ENCODE data around the gene FCSK.

The FCSK gene

GRCh38 chr16:70453117-70453891 lies 1.1 kb upstream of the FCSK start:
- FAIRE-seq: no peak
- no peak for DNase-seq (ENCODE audit: low spot score)

- no peak for FAIRE-seq
- DNase-seq (ENCODE audit: low spot score): peak; percentile 56
Observed at GRCh38 chr16:70453892-70454221, 538 bp upstream of the FCSK start.

DNA sequence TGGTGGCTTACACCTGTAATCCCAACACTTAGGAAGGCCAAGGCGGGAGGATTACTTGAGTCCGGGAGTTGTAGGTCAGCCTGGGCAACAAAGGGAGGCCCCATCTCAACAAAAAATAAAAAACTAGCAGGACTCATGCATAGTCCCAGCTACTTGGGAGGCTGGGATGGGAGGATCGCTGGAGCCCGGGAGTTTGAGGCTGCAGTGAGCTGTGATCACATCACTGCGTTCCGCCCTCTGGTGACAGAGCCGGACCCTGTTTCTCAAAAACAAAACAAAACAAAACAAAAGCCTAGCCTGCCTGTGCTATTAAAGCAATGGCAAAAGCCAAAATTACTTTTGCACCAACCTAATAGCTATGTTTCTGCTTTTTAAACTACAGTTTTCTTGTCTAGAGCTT lies 1.5 kb downstream of the FCSK start:
- FAIRE-seq: no peak

GRCh38 chr16:70457446-70458166 lies 3.2 kb downstream of the FCSK start:
- FAIRE-seq: no peak
- DNase-seq (ENCODE audit: low spot score): no peak

More for the DNA sequence above, 1.5 kb downstream of the FCSK start:
- DNase-seq (ENCODE audit: low spot score): no peak

DNA sequence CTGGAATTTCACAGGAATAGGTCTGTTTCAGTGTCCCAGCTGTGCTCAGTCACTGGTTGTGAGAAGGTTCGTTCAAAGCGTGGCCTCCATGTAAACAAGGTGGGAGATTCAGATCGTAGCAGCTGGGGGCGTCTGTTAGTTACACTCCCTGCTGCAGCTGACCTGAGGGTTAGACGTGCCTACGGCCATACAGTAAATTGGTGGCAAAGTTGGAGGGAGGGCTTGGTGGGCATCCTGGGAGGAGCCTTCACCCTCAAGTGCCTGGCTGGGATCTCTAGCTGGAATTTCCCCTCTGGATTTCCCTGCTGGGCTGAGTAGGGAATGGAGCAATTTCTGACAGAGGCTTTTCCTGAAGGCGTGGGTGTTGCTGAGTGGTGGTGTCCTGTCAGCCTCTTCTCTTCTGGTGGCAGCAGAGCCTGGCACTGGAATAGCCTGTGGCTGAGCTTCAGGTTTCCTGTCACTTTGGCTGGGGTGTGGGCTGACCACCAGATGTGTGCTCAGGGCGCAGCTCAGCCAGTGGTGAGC lies 6.4 kb downstream of the FCSK start:
- FAIRE-seq (no peak), DNase-seq (ENCODE audit: low spot score) (no peak)

DNA sequence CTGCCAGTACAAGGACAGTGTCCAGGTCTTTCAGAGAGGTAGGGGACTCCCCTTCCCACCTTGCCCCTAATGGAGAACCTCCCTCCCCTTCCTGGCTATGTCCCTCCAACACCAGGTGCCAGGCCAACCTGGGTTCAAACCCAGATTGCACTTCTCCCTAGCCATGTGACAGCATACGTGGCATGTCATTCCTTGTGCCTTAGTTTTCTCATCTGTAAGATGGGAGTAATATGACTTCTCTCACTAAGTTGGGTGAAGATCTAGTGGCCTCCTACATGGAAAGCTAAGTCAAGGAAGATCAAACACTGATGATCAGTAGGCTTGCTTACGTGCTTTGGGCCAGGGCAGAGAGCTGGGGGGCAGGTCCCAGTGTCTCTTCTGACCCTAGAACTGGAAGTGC lies 8.8 kb downstream of the FCSK start:
- FAIRE-seq (peak; percentile 27), DNase-seq (ENCODE audit: low spot score) (no peak)

DNA sequence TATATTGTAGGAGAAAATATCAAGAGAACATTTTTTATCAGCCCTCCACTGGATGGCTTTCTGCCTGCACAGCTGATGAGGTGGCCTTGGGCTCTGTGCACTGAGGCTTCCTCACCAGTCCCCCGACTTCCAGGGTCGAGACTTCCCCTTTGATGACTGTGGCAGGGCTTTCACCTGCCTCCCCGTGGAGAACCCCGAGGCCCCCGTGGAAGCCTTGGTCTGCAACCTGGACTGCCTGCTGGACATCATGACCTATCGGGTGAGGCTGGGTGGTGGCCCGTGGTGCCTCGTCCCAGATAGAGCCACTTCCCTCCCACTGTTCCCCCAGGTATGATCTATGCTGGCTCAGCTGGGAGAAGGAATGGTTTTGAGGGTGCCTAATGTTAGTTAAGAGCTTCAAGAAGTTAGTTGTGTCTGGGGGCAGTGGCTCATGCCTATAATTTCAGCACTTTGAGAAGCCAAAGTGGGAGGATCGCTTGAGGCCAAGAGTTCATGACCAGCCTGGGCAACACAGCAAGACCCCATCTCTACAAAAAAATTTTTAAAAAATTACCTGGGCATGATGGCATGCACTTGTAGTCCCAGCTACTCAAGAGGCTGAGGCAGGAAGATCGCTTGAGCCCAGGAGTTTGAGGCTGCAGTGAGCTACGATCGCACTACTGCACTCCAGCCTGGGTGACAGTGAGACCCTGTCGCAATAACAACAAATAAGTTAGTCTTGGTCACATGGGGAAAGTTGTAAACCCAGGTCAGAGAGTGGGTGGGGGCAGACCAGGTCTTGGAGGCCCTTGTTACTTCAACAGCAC lies 11.8 kb downstream of the FCSK start:
- DNase-seq (ENCODE audit: low spot score) (no peak), FAIRE-seq (no peak)

DNA sequence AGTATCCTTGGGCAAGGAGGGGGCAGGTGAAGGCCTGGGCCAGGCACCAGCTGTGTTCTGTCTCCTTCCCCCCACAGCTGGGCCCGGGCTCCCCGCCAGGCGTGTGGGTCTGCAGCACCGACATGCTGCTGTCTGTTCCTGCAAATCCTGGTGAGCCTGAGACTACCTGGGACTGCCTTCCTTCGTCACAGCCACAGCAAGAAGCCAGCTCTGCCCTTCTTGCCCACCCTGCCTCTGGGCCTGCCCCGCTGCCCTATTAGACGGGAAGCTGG lies 12.3 kb downstream of the FCSK start:
- FAIRE-seq: no peak
- no peak for DNase-seq (ENCODE audit: low spot score)

- DNase-seq (ENCODE audit: low spot score) (no peak), FAIRE-seq (no peak)
Observed at GRCh38 chr16:70467113-70467512, 12.7 kb downstream of the FCSK start.

DNA sequence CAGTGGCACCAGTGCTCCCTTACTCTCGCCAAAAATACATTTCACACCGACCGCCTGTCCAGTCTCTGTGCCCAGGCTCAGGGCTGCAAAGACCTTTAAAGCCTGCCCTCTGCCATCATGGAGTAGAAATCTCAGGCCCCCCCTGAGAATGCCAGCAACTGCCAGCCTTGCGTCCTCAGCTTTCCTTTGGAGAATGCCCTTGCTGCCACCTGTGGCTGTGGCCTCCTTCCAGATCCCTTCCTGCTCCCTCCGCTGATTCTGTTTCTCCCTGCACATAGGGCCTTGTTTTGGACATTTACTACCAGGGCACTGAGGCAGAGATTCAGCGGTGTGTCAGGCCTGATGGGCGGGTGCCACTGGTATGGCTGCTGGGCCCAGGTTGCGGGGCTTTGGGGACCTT lies 13.2 kb downstream of the FCSK start:
- FAIRE-seq (no peak), DNase-seq (ENCODE audit: low spot score) (no peak)

GRCh38 chr16:70468776-70469525 lies 14.6 kb downstream of the FCSK start:
- FAIRE-seq (no peak), DNase-seq (ENCODE audit: low spot score) (no peak)

DNA sequence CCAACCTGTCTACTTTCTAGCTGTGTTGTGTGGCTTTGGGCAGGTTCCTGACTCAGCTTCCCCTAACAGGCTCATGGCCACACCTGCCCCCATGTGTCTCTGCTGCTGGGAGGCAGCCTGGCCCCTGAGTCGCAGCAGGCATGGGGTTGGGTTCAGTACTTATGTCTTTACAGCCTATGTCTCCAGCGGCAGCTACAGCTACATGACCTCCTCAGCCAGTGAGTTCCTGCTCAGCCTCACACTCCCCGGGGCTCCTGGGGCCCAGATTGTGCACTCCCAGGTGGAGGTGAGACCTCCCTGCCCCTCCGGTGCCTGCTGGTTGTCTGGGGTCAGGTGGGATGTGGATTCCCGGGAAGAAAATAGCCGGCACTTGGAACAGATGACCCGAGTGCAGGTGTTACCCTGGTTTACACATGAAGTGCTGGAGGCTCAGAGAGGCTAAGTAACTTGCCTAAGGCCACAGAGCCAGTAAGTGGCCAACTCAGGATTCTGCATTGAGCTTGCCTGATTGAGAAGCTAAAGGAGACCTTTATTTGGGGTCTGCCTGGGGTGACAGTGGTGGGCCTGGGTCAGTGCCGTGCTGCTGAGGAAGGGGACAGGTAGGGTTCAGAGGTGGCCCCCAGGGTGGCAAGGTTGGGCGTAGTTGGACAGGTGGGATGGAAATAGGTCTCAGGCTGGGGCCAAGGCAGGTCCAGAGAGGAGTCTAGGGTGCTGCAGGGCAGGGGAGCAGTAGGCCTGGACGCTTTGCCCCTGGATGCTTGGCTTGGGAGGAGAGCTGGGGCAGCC lies 15.9 kb downstream of the FCSK start:
- DNase-seq (ENCODE audit: low spot score): no peak
- no peak for FAIRE-seq

GRCh38 chr16:70470927-70471341 lies 16.5 kb downstream of the FCSK start:
- DNase-seq (ENCODE audit: low spot score) (no peak), FAIRE-seq (no peak)

- no peak for DNase-seq (ENCODE audit: low spot score)
- no peak for FAIRE-seq
Observed at GRCh38 chr16:70472786-70473433, 18.5 kb downstream of the FCSK start.

DNA sequence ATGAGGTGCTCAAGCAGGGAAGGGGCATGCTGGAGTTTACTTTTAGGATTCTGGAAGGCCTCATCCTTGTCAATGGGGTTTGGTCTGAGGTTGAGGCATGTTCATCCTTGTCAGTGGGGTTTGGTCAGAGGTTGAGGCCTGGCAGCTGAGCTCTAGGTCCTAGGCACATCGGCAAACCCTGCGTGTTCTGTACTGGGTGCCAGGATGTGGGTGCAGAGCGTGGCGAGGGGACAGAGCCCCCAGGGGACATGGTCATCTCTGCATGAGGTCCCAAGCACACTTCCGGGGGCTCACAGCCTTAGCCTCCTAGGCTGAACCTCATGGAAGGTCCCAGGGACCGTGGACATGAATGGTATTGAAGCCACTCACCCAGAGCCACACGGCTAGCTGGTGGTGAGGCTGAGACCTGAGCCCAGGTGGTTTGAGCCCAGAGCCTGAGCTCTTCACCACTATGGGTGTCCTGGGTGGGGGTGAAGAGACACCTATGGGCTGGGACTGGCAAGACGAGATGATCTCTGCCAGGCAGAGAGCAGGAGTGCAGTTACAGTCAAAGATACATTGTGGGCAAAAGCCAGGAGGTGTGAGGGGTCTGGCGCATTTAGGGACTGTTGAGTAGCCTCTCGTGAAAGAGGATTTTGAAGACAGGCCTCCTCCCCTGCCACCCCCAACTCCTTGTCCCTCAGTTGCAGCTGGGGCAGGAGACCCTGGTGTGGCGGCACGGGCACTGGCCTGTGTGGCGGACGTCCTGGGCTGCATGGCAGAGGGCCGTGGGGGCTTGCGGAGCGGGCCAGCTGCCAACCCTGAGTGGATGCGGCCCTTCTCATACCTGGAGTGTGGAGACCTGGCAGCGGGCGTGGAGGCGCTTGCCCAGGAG lies 19.3 kb downstream of the FCSK start:
- FAIRE-seq (no peak), DNase-seq (ENCODE audit: low spot score) (no peak)

DNA sequence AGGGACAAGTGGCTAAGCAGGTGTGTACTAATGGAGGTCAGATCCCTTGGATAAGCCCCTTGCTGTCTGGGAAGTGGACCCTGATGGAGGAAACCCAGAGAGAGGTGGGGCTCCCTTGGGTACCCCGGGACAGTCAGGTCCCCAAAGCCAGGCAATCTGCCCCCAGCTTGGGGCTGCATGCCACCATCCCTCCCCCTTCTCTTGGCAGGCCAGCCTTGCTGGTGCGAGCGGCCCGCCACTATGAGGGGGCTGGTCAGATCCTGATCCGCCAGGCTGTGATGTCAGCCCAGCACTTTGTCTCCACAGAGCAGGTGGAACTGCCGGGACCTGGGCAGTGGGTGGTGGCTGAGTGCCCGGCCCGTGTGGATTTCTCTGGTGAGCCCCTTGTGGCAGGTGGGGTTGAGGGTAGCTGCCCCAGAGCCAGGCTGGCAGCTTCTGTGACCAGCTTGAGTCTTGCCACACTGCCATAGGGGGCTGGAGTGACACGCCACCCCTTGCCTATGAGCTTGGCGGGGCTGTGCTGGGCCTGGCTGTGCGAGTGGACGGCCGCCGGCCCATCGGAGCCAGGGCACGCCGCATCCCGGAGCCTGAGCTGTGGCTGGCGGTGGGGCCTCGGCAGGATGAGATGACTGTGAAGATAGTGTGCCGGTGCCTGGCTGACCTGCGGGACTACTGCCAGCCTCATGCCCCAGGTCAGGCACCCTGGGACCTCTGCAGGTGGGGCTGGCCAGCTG lies 20.1 kb downstream of the FCSK start:
- FAIRE-seq (no peak), DNase-seq (ENCODE audit: low spot score) (no peak)

GRCh38 chr16:70475054-70475871 lies 20.9 kb downstream of the FCSK start:
- DNase-seq (ENCODE audit: low spot score) (no peak), FAIRE-seq (no peak)

Measured in urothelium cell line (cell line).